Activated T-cell treated with anti-CD3 and anti-CD28 coated beads for 1 hour (primary cell): ENCODE data around the gene PRTFDC1.
"Not testable (repeated sequence)": the region's sequence is repeated elsewhere in the genome, so short reads cannot be mapped to it uniquely, and the experiment has no call there.

ENCODE experiments used
- DNase-seq: peaks from one replicate; pipeline ENCODE4 v3.0.0-alpha.2; 2020; ENCODE audit warnings: low read depth

Gene PRTFDC1

GRCh38 chr10:24843256-24843655 is 109.2 kb downstream of the PRTFDC1 start:
- DNase-seq = no peak

- DNase-seq = no peak
Measured at GRCh38 chr10:24842856-24843255, 109.5 kb downstream of the PRTFDC1 start.

- no peak for DNase-seq
Measured at GRCh38 chr10:24841530-24841929, 110.9 kb downstream of the PRTFDC1 start.

DNA sequence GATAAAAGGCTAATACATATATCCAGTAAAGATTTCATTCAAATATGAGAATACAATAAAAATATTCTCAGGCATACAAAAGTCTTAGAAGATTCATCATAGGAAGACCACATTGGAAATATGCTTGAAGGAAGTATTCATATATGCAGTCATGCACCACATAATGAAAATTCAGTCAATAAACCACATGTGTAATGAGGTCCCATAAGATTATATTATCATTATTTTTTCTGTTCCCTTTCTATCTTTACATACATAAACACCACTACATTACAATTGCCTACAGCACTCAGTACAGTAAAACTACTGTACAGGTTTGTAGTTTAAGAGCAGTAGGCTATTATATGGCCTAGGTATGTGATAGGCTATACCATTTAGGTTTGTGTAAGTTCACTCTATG is 111.6 kb downstream of the PRTFDC1 start:
- no peak for DNase-seq

DNA sequence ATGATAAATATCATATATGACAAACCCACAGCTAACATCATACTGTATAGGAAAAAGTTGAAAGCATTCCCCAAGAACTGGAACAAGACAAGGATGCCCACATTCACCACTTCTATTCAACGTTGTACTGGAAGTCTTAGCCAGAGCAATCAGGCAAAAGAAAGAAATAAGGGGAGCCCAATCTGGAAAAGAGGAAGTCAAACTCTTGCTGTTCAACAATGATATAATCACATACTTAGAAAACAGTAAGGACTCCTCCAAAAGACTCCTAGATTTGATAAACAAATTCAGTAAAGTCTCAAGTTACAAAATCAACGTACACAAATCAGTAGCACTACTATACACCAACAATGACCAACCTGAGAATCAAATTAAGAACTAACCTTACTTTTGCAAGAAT is 114.6 kb downstream of the PRTFDC1 start:
- DNase-seq = not testable (repeated sequence)

- DNase-seq = no peak
Measured at GRCh38 chr10:24834869-24835268, 117.5 kb downstream of the PRTFDC1 start.

DNA sequence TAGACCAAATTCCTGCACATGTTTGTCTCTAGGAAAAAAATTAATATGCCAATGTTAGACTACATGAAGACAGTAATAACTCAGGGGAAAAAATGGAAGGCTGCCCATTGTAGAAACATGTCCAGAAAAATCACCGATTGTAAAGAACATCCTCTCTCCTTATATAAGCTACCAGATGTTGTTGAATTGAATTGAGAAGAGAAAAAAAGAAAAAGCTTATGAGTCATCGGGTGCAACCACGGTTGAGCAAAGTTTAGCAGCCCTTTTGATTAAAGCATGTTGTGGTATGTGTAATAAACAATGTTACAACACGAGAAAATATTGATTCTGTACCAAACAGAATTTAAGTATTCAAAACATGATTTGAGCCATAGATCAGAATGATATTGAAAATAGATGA is 126.4 kb downstream of the PRTFDC1 start:
- no peak for DNase-seq

- no peak for DNase-seq
Measured at GRCh38 chr10:24825551-24825950, 126.9 kb downstream of the PRTFDC1 start.

- DNase-seq = no peak
Measured at GRCh38 chr10:24824536-24824935, 127.9 kb downstream of the PRTFDC1 start.

- no peak for DNase-seq
Measured at GRCh38 chr10:24824124-24824523, 128.3 kb downstream of the PRTFDC1 start.

DNA sequence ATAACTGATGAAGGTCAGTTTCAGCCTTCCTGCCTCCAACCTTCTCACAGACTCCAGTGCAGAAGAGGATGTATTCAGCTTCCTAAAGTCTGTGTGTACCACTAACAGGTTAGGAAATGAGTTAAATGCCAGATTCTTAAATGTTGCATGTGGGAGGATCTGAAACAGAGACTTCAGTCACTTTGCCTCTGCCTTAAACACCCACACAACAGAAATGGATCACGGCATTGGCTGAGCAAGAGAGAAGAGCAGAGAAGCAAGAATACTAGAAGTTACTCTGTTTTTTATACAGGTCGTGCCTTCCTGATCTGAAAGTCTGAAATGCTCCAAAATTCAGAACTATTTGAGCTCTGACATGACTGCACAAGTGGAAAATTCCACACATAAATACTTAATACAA is 129.8 kb downstream of the PRTFDC1 start:
- DNase-seq = no peak

DNA sequence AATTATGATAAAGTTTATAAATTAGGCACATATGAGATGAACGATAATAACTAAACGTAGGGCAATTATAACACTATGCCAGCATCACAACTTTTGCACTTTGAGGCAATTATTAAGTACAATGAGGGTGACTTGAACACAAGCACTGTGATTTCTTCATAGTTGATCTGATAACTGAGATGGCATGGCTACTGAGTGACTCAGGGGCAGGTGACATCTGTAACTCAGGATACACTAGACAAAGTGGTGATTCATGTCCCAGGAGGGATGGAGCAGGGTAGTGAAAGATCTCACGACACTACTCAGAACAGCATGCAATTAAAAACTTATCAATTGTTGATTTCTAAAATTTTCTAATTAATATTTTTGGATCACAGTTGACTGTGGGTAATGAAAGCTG is 130.4 kb downstream of the PRTFDC1 start:
- no peak for DNase-seq

DNA sequence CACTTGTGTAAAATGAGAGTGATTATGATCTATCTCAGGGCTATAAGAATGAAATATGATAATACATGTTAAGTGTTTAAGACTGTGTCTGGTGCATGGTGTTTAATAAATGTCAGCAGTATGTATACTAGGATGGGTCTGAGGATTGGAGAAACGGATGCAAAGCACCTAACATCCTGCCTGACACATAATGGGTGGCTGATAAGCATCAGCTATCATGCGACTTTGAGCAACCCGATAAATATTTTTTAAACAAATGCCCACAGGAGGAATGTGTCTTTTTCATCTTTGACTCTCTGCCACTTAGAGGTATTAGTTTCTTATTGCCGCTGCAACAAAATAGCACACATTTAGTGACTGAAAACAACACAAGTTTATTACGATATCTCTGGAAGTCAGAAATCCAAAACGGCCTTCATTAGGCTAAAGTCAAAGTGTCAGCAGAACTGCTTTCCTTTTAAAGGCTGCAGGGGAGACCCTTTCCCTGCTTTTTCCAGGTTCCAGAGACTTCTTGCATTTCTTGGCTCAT is 135.5 kb downstream of the PRTFDC1 start:
- no peak for DNase-seq

DNA sequence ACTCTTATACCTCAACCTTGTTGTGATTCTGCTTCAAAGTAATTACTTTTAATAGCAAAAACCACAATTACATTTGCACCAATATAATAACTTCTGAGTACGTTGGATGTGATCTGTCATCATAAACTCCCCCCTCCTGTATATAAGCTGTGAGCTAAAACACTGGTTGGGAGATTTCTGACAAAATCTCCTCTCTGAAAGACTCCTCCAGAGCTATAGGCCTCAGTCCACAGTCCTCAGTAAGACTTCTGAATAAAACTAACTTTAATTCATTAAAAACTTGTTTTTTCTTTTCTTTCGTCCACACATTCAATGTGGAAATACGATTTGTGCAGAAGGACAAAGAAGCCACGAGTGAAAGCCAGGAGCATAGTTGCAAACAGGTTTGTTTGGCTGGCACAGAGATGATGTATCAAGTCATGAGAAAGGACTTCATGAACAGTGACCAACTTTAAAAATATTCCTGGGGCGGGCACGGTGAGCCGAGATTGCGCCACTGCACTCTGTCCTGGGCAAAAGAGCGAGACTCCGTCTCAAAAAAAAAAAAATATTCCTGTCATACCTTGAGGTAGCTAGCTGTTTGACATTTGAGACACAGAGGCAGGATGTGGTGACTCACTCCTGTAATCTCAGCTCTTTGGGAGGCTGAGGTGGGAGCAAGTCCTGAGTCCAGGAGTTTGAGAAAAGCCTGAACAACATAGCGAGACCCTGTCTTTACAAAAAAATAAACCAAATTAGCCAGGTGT is 137.7 kb downstream of the PRTFDC1 start:
- no peak for DNase-seq

GRCh38 chr10:24813856-24814255 is 138.6 kb downstream of the PRTFDC1 start:
- no peak for DNase-seq

- DNase-seq = no peak
Measured at GRCh38 chr10:24806262-24806661, 146.1 kb downstream of the PRTFDC1 start.

DNA sequence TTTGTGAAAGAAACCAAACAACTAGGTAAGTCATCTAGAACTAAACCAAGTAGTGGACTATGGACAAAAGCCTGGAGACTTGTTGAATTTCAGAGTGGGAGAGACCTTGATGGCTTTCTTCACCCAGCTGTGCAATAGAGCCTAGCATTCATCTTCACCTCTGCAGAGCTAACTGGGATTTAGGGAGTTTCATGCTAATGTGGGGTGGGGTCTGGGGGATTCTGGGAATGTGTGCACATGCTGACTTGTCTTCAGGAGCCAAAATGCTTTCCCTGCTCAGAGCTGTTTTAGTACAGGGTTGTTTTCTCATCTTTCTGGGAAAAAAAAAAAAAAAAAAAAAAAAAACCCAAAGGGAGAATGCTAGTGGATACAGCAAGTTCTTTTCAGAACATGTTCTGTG is 147.4 kb downstream of the PRTFDC1 start:
- no peak for DNase-seq

DNA sequence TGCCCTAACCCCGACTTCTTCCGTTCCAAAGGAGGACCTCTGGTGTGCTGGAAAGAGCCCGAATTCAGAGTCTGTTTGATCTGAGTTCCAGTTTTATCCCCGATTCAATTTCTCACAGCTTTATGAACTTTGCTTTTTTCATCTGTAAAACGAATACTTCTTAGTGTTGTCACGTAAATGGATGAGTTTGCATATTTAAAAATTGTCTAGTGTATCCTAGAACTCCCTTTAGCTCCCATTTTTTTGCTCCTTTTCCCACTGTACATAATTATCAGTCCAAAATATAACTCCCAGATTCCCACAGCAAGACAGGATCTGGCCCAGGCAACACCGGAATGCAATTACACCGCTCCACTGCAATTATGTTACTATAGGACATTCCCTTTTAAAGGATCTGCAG is 148.0 kb downstream of the PRTFDC1 start:
- no peak for DNase-seq

- DNase-seq = no peak
Measured at GRCh38 chr10:24802378-24802777, 150.0 kb downstream of the PRTFDC1 start.

DNA sequence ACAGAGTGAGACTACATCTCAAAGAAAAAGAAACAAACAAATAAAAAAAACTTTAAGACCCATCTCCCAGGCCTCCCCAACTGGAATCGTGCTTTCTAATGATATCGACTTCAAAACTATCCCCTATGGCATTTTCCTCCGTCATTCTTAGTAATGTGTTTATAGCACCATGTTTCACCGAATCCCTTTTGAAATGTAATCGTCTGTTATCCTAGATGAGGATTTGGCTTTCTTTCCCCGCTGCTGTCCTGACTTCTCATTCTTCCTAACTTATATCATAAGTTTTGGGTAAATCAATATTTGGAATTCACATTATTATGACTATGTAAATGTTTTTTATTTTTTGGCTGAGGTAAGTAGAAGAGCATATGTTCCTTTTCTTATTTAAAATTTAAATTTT is 151.5 kb downstream of the PRTFDC1 start:
- no peak for DNase-seq
